ENCODE data around the gene ABL2.

- TF ChIP-seq CTCF (conservative IDR thresholded peaks at IDR 0.05 in 1 of 2, IDR thresholded peaks at IDR 0.05 in 1 of 2; ENCODE audit: extremely low read depth in 1 of 2, insufficient read depth in 1 of 2, low read depth in 1 of 2, low read length in 2 of 2) (no peak), EZH2 (IDR thresholded peaks at IDR 0.05; ENCODE audit: borderline replicate concordance, low read length) (no peak)
Measured at GRCh38 chr1:179183857-179184256, 45.6 kb downstream of the ABL2 start.

Measured in mammary epithelial cell (primary cell).